Colonic mucosa (tissue), 4 donors: ENCODE data around the gene PLPPR3. TPM values are rescaled to one million over a fixed set of nuclear protein-coding genes. Genes with fewer than 3 reads are reported as not detected.

Experiments used
- DNase-seq: peaks from one replicate; pipeline ENCODE4 v3.0.0-alpha.2; 2020
- H3K27ac ChIP-seq: fragments of 200-600 bp; one replicate; pipeline ENCODE4 v1.8.0; 2021
- H3K27me3 ChIP-seq: fragments of 200-600 bp; one replicate; pipeline ENCODE4 v1.8.0; 2021
- H3K36me3 ChIP-seq: fragments of 200-600 bp; one replicate; pipeline ENCODE4 v1.8.0; 2021
- H3K4me1 ChIP-seq: fragments of 200-600 bp; one replicate; pipeline ENCODE4 v1.8.0; 2021; ENCODE audit warnings: mild to moderate bottlenecking
- H3K4me3 ChIP-seq: fragments of 200-600 bp; one replicate; pipeline ENCODE4 v1.8.0; 2021
- H3K9ac ChIP-seq, 2 donors: one replicate each; pipeline ENCODE4 v1.7.0; 2013; ENCODE audit warnings: control low read depth in 2 of 2, low read depth in 2 of 2, low read length in 2 of 2
- H3K9me3 ChIP-seq: fragments of 200-600 bp; one replicate; pipeline ENCODE4 v1.8.0; 2021
- CTCF ChIP-seq: fragments of 200-600 bp; IDR thresholded peaks from one replicate; pipeline ENCODE4 v1.8.0; 2022; ENCODE audit warnings: antibody characterized with exemption, mild to moderate bottlenecking
- intact Hi-C: fragments of 100-400 bp; cut with DNase I; formaldehyde crosslinking; loops from one replicate; pipeline ENCODE4 v1.14.1; 2022
- total RNA-seq, 2 donors: library from RNA; stranded (reverse); fragmentation: NEBNext Ultra II Directional in 1 of 2; extraction: Animal tissue kit (Norgen Biotek cat#: 25700) in 1 of 2; gene quantifications; one replicate each; pipeline ENCODE4 v1.2.1, GENCODE V29; 2021
- donor health status: healthy.
- donor health status: DM: no; HTN: no; CAD: no.
- donor health status: DM: no; HTN: no; CAD: no.

The PLPPR3 gene
- total RNA-seq, 2 donors from 2014 or later: 0.22 TPM; not detected in 1

- Histone ChIP-seq H3K4me1 (peaks cover 5% of the 10 kb centered on the region), H3K4me3 (no peak overlapping the region), H3K27me3 (no peaks in the 10 kb centered on the region), H3K27ac (peak overlapping the region; percentile 33), H3K9ac (peak overlapping the region in 1 of 2 donors; percentile 50), H3K36me3 (no peaks in the 10 kb centered on the region), H3K9me3 (no peaks in the 10 kb centered on the region)
- TF ChIP-seq CTCF: no peak
- no peak for DNase-seq
- intact Hi-C loops: loop anchor here (5.0 to 10.0 kb wide), 2 partner anchors 49 to 116 kb away; partner anchors contain the start of genes KISS1R and WDR18
These were observed 46.9 kb upstream of the PLPPR3 start for GRCh38 chr19:868458-869244.

- Histone ChIP-seq H3K36me3 (no peaks in the 10 kb centered on the region), H3K4me1 (peaks cover 5% of the 10 kb centered on the region), H3K4me3 (no peak overlapping the region), H3K27me3 (no peaks in the 10 kb centered on the region), H3K27ac (no peak overlapping the region), H3K9me3 (no peaks in the 10 kb centered on the region), H3K9ac (no peak overlapping the region)
- DNase-seq: no peak
- TF ChIP-seq CTCF: no peak
- intact Hi-C loops: loop anchor here (5.0 to 10.0 kb wide), 2 partner anchors 49 to 117 kb away; partner anchors contain the start of genes KISS1R and WDR18
These were observed 46.2 kb upstream of the PLPPR3 start for GRCh38 chr19:867855-868457.

- H3K36me3 ChIP-seq: no peaks in the 10 kb centered on the region
These were observed 45.6 kb upstream of the PLPPR3 start for GRCh38 chr19:867301-867793.

GRCh38 chr19:866769-867300, 45.1 kb upstream of the PLPPR3 start:
- no peak overlapping the region for H3K27ac ChIP-seq
- no peak overlapping the region for H3K9ac ChIP-seq
- peaks cover under 1% of the 10 kb centered on the region for H3K4me1 ChIP-seq
- H3K36me3 ChIP-seq: no peaks in the 10 kb centered on the region
- H3K4me3 ChIP-seq: no peak overlapping the region
- no peaks in the 10 kb centered on the region for H3K9me3 ChIP-seq
- intact Hi-C loops: loop anchor here (5.0 to 10.0 kb wide), 2 partner anchors 50 to 118 kb away; partner anchors contain the start of genes KISS1R and WDR18
- TF ChIP-seq CTCF: no peak
- H3K27me3 ChIP-seq: no peaks in the 10 kb centered on the region
- no peak for DNase-seq

More at GRCh38 chr19:867301-867793, 45.6 kb upstream of the PLPPR3 start:
- Histone ChIP-seq H3K4me1 (peaks cover 5% of the 10 kb centered on the region), H3K4me3 (no peak overlapping the region), H3K9ac (no peak overlapping the region), H3K9me3 (no peaks in the 10 kb centered on the region), H3K27ac (no peak overlapping the region), H3K27me3 (no peaks in the 10 kb centered on the region)
- intact Hi-C loops: loop anchor here (5.0 to 10.0 kb wide), 2 partner anchors 50 to 117 kb away; partner anchors contain the start of genes KISS1R and WDR18
- no peak for TF ChIP-seq CTCF
- no peak for DNase-seq

- Histone ChIP-seq H3K36me3 (no peaks in the 10 kb centered on the region), H3K27ac (no peak overlapping the region), H3K9me3 (no peaks in the 10 kb centered on the region), H3K4me3 (no peak overlapping the region), H3K27me3 (peaks cover 9% of the 10 kb centered on the region), H3K4me1 (no peaks in the 10 kb centered on the region), H3K9ac (no peak overlapping the region)
- intact Hi-C loops: loop anchor here (10.0 kb wide), 1 partner anchor 122 kb away; the partner anchor contains the start of gene WDR18
- no peak for DNase-seq
- no peak for TF ChIP-seq CTCF
These were observed 41.5 kb upstream of the PLPPR3 start for GRCh38 chr19:863315-863620.
